GM19328 (cell line): ENCODE data around the gene TBC1D3E.
"Not testable (repeated sequence)": the region's sequence is repeated elsewhere in the genome, so short reads cannot be mapped to it uniquely, and the experiment has no call there.

Experiments
- ATAC-seq: cut with Tn5 transposase; IDR thresholded peaks from one replicate; pipeline ENCODE4 v1.9.1; 2021; ENCODE audit warnings: mild to moderate bottlenecking, moderate library complexity; ENCODE audit not compliant: unreplicated experiment

TBC1D3E gene

GRCh38 chr17:38127651-38128050 is at the start of gene TBC1D3E:
TSS of gene TBC1D3E (plus strand) at chr17:38127951. CDS start at chr17:38129496, 1,545 bp downstream.
- not testable (repeated sequence) for ATAC-seq

- not testable (repeated sequence) for ATAC-seq
These were observed 40.4 kb upstream of the TBC1D3E start for GRCh38 chr17:38087344-38087743.

- not testable (repeated sequence) for ATAC-seq
These were observed 39.6 kb upstream of the TBC1D3E start for GRCh38 chr17:38088120-38088519.

- ATAC-seq: not testable (repeated sequence)
These were observed 33.6 kb upstream of the TBC1D3E start for GRCh38 chr17:38094059-38094694.

- not testable (repeated sequence) for ATAC-seq
These were observed 28.5 kb upstream of the TBC1D3E start for GRCh38 chr17:38099262-38099661.

GRCh38 chr17:38119829-38120228 is 7.9 kb upstream of the TBC1D3E start:
- not testable (repeated sequence) for ATAC-seq

- ATAC-seq: not testable (repeated sequence)
These were observed 7.1 kb downstream of the TBC1D3E start for GRCh38 chr17:38134860-38135259.
